ENCODE measurements around the gene MAP1LC3B2.
"Not testable (repeated sequence)": the region's sequence is repeated elsewhere in the genome, so short reads cannot be mapped to it uniquely, and the experiment has no call there.

MAP1LC3B2 gene

DNA sequence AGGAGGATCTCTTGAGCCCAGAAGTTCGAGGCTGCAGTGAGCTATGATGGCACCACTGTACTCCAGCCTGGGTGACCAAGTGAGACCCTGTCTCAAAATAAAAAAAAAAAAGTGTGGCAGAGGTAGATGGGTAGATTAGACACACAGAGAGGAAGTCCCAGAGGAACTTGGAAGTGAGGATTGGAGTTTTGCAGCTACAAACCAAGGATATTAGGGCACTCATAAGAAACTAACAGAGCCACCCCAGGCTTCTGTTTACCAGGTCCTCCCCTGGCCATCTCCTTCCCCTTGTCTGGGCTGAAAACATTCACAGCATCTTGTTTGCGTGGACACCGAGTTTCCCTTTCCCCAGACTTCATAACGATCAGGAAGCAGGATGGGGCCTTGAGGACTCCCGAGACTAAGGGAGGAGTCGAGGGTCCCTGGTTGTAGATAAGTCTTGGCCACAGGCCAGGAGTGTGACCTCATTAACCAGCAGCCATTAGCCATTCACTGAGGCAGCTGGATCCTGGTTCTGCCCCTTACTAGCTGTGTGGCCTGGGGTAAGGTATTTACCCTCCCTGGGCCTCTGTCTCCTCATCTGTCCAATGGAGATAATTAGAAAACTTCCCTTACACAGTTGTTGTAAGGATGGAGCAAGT, 2.1 kb downstream of the MAP1LC3B2 start:
- DNase-seq (ENCODE audit: low spot score): no peak

GRCh38 chr12:116562090-116562489, 2.9 kb downstream of the MAP1LC3B2 start:
- DNase-seq (ENCODE audit: low spot score): no peak

GRCh38 chr12:116563262-116563661, 4.1 kb downstream of the MAP1LC3B2 start:
- no peak for DNase-seq (ENCODE audit: low spot score)

DNA sequence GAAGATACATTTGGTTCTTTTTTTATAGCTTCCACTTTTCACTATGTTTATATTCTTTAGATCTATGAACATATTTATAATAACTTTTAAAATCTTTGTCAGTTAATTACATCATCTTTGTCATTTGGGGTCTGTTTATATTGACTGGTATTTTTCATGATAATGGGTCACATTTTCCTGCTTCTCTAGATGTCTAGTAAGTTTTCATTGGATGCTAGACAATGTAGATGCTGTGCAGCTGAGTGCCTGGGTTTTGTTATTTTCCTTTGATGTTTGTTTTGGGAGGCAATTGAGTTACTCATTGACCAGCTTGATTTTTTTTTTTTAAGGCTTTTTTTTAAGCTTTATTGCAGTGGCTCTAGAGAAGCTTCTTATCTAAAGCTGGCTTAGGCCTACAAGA, 4.9 kb downstream of the MAP1LC3B2 start:
- DNase-seq (ENCODE audit: low spot score): no peak

GRCh38 chr12:116565221-116565620, 6.0 kb downstream of the MAP1LC3B2 start:
- DNase-seq (ENCODE audit: low spot score): not testable (repeated sequence)

DNA sequence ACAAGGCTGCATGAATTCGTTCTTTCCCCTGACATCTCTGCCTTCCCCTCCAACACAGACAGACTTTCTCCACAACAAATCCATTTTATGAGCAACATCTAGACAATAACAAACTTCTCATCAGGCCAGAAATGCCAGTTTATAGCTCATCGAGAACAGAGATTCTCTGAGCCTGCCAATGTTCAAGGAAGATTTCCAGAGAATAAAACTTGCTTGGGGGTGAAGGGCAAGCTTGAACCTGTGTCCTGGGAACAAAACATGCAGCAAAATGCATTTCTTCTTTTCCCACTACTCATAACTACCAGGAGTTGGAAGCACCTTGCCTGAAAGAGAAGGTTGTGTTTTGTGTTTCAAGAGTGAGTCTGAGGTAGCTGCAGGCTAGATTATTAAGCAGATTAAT, 6.8 kb downstream of the MAP1LC3B2 start:
- no peak for DNase-seq (ENCODE audit: low spot score)

- no peak for DNase-seq (ENCODE audit: low spot score)
Measured at GRCh38 chr12:116568203-116568602, 9.0 kb downstream of the MAP1LC3B2 start.

GRCh38 chr12:116571089-116571488, 11.9 kb downstream of the MAP1LC3B2 start:
- DNase-seq (ENCODE audit: low spot score): no peak

- no peak for DNase-seq (ENCODE audit: low spot score)
Measured at GRCh38 chr12:116573776-116574175, 14.6 kb downstream of the MAP1LC3B2 start.

DNA sequence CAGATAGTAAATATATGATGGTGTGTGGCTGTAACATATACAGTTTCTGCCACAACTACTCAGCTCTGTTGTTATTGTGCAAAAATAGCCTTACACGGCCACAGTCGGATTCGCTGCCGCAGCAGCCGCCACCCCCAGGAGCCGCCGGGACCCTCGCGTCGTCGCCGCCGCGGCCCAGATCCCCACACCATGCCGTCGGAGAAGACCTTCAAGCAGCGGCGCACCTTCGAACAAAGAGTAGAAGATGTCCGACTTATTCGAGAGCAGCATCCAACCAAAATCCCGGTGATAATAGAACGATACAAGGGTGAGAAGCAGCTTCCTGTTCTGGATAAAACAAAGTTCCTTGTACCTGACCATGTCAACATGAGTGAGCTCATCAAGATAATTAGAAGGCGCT, 16.6 kb downstream of the MAP1LC3B2 start:
- DNase-seq (ENCODE audit: low spot score): not testable (repeated sequence)

DNA sequence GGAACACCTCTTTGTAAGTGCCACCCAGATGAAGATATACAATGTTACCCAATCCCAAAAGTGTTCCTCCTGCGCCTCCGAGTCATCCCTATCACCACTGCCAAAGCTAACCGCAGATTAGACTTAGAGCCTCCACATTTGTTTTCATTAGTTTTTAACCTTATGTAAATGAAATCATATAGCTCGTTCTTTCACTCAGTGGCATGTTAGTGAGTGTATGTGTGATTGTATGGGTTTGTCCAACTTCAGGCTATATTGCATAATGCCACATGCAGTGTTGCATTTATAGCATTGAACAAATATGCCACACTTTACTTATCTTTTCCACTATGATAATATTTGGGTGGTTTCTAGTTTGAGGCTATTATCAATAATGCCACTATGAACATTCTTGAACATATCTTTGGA, 18.0 kb downstream of the MAP1LC3B2 start:
- no peak for DNase-seq (ENCODE audit: low spot score)

DNA sequence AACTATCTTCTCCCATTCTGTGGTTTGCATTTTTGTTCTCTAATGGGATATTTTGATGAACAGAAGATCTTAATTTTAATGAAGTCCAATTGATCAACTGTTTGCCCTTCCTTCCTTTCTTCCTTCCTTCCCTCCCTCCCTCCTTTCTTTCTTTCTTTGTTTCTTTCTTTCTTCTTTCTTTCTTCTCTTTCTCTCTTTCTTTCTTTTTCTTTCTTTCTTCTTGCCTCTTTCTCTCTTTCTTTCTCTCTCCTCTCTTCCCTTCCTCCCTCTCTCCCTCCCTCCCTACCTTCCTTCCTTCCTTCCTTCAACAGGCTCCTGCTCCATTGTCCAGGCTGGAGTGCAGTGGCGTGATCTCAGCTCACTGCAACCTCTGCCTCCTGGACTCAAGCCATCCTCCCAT, 18.9 kb downstream of the MAP1LC3B2 start:
- no peak for DNase-seq (ENCODE audit: low spot score)

DNA sequence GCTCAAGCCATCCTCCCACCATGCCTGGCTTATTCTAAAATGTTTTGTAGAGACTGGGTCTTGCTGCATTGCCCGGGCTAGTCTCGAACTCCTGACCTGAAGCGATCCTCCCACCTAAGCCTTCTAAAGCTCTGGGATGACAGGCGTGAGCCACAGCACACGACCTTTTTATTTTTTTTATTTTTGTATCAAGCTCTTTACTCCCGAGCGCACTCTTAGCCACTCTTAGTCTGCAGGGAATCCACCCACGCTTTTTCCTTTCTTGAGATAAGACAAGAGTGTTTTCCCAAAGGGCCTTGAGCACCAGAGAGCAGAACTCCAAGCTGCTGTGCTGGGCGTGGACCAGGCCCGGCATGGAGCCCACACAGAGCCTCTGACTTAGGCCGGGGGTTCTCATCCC, 23.4 kb downstream of the MAP1LC3B2 start:
- DNase-seq (ENCODE audit: low spot score): peak; percentile 48

DNA sequence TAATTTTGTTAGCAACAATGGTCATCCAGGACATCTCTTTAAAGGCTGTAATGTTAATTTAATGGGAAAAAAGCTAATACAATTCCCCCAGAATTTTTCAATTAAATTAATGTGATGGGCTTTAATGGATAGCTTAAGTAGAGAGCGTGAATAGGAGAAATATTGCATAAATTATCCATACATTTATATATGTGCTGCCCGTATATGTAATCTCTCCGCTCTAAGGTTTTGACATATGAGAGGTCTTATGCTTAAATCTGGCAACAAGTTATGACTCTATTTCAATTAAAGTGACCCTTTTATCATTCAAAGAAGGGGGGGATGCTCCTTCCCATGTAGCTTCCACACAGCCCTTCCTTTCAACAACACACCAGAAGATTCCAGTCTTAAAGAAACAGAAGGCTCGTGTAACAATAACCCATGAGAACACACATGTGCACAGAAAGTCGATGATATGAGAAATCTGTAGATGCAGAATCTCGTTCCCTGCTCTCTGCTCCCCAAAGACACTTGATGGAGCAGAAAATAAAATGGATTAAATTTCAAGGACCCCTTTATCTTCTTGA, 24.0 kb downstream of the MAP1LC3B2 start:
- DNase-seq (ENCODE audit: low spot score): no peak

DNA sequence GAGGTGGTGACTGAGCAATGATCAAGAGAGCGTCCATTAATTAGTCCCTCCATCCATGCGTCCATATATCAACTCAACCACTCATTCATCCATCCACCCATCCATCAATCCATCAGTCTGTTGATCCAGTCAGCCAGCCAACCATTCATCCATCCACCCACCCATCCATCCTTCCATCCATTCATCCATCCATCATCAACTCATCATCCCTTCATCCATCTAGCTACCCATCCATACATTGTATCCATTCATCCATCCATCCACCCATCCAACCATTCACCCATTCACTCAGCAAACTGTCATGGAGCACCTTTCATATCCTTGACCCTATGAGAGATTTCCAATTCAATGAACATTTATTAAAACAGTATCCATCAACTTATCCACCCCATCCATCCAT, 28.1 kb downstream of the MAP1LC3B2 start:
- DNase-seq (ENCODE audit: low spot score): no peak

DNA sequence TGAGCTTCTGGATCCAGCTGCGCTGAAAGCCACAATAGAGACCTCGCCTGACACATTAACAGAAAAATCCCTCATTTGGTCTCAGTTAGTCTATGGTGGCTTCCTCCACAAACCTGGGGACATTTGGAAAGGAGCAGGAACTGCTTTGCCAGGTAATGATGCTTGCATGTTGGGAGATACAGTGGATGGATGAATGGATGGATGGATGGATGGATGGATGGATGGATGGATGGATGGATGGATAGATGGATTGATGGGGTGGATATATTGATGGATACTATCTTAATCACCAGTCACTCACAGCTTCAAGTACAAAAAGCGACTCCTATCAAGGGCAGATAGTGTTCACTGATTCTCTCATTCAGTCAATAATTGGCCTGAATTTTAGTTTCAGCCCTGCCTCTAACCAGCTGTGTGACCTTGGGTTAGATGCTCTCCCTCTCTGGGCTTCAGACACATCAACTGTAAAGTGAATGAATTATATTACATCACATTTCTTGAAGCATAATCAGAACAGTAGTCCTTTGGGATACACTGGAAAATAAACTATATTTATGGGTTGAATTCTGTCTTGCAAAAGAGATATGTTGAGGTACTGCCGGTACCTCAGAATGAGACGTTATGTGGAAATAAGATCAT, 29.3 kb downstream of the MAP1LC3B2 start:
- DNase-seq (ENCODE audit: low spot score): no peak

DNA sequence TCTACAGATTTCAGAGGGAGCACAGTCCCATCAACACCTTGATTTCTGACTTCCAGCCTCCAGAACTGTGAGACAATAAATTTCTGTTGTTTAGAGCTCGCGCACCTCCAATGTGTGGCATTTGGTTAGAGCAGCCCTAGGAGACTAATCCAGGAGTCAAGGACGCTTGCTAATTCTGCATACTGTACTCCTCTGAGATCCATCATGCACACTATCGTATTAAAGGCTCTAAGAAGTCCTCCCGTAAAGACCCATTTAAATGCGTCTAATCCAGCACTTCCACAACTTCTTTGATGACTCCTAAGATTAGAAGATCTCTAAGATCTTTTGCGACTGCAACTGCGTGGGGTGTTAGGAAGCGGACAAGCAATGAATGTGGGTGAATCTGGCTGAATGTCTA, 30.4 kb downstream of the MAP1LC3B2 start:
- DNase-seq (ENCODE audit: low spot score): no peak

DNA sequence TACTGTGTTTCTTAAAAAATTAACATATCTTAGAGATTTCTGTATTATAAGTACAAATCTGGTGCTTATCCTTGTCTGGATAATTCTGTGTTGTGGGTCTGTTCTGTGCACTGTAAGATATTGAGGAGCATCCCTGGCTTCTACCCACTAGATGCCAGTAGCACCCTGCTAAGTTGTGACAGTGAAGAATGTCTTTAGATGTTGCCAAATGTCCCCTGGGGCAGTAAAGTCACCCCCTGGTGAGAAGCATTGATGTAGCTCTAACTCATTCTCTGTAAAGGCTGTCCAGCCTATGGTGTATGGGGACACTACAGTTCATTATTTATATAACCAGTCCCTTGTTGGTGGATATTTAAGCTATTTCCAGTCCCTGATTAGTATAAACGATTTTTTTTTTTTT, 31.4 kb downstream of the MAP1LC3B2 start:
- DNase-seq (ENCODE audit: low spot score): no peak

GRCh38 chr12:116591855-116592637, 32.9 kb downstream of the MAP1LC3B2 start:
- DNase-seq (ENCODE audit: low spot score): no peak

- no peak for DNase-seq (ENCODE audit: low spot score)
Measured at GRCh38 chr12:116592731-116593130, 33.5 kb downstream of the MAP1LC3B2 start.

GRCh38 chr12:116594325-116595038, 35.3 kb downstream of the MAP1LC3B2 start:
- no peak for DNase-seq (ENCODE audit: low spot score)

DNA sequence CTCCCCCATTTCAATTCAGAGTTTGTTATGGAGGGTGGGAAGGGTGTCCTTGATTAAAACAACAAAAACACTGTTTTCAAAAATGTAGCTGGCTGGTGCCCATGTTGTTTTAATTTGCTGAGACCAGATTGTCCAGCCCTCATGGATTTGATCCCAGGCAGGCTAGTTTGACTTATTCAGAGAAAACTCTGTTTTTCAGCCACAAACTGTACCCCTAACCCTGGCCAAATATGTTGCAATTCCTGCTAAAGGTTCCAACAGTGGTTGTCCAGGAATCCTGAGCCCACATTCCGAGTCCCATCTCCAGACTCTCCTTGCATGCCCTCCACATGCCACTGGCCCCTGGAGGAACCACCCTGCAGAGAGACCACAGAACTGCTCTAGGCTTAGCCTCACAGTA, 36.0 kb downstream of the MAP1LC3B2 start:
- no peak for DNase-seq (ENCODE audit: low spot score)
